H1 (cell line): Measurements from ENCODE around the gene GALR2. TPM values are rescaled to one million over a fixed set of nuclear protein-coding genes. Genes with fewer than 3 reads are reported as not detected.

Experiments used
- ASH2L ChIP-seq: fragments of 200-600, 300-600 bp; sonication (generic); IDR thresholded peaks from one replicate; pipeline ENCODE4 v1.7.1; 2017; ENCODE audit warnings: low read length
- CBX8 ChIP-seq: fragments of 300-800, 300-1000 bp; sonication (generic); IDR thresholded peaks from 2 replicates; pipeline ENCODE4 v1.7.1; 2016; ENCODE audit warnings: low read depth, low read length, borderline replicate concordance
- EZH2 ChIP-seq: fragments of 200-600 bp; sonication (generic); IDR thresholded peaks from 2 replicates; pipeline ENCODE4 v1.7.1; 2012; ENCODE audit warnings: low read depth, mild to moderate bottlenecking, moderate library complexity, low read length, inconsistent platforms; ENCODE audit not compliant: severe bottlenecking
- POLR2A ChIP-seq, 2 experiments: IDR thresholded peaks; 1 replicate in 1 of 2; 2 replicates in 1 of 2; pipeline ENCODE4 v1.6.1; 2011; ENCODE audit warnings: low read depth in 2 of 2, low read length in 2 of 2, mild to moderate bottlenecking in 2 of 2; ENCODE audit errors: control extremely low read depth in 1 of 2
- RBBP5 ChIP-seq: IDR thresholded peaks from 2 replicates; pipeline ENCODE4 v1.7.1; 2012; ENCODE audit warnings: low read depth, mild to moderate bottlenecking, inconsistent platforms, low read length, moderate library complexity, borderline replicate concordance
- SIN3A ChIP-seq, 2 experiments: IDR thresholded peaks in 1 of 2; conservative IDR thresholded peaks in 1 of 2; 2 replicates each; pipeline ENCODE4 v1.6.1; 2011 to 2012; ENCODE audit warnings: low read length in 2 of 2, improper control_type of control experiment in 1 of 2, low read depth in 1 of 2, mild to moderate bottlenecking in 1 of 2
- SUZ12 ChIP-seq: fragments of 200-600 bp; sonication (generic); IDR thresholded peaks from 2 replicates; pipeline ENCODE4 v1.6.1; 2012; ENCODE audit warnings: mild to moderate bottlenecking, inconsistent platforms, low read length, moderate library complexity, mixed read lengths
- TEAD4 ChIP-seq: IDR thresholded peaks from 2 replicates; pipeline ENCODE4 v1.6.1; 2012; ENCODE audit warnings: low read depth, low read length, inconsistent platforms, mixed read lengths
- polyA plus RNA-seq, 7 experiments: library from polyadenylated mRNA; depleted of rRNA in 3 of 7; stranded (reverse) in 5 of 7; unstranded in 2 of 7; fragments of >200 nt in 5 of 7; fragments of 200-250 nt in 2 of 7; gene quantifications; 1 replicate in 5 of 7; 2 replicates in 1 of 7; 4 replicates in 1 of 7; pipeline versions ENCODE4 v1.2.1 to v1.2.3, GENCODE V29; 2011 to 2013; ENCODE audit warnings: missing spikeins in 2 of 7, mixed read lengths in 2 of 7
- total RNA-seq: library from RNA; stranded (reverse); fragmentation: NEBNext Ultra II Directional; extraction: Animal tissue kit (Norgen Biotek cat#: 25700); gene quantifications from 2 replicates; pipeline ENCODE4 v1.2.1, GENCODE V29; 2021
- TF ChIP-seq, protein P1 (sequence below): IDR thresholded peaks from 2 replicates; pipeline ENCODE4 v1.6.1; 2012; ENCODE audit warnings: inconsistent platforms
- TF ChIP-seq, protein P2 (sequence below): IDR thresholded peaks from 2 replicates; pipeline ENCODE4 v1.6.1; 2012; ENCODE audit warnings: inconsistent platforms
- TF ChIP-seq, protein P3 (sequence below), 3 experiments: IDR thresholded peaks; 1 replicate in 2 of 3; 2 replicates in 1 of 3; pipeline versions ENCODE4 v1.5.1 to v1.6.1; 2011; ENCODE audit warnings: low read length in 3 of 3, mild to moderate bottlenecking in 3 of 3, inconsistent platforms in 2 of 3, low read depth in 1 of 3, moderate library complexity in 1 of 3; ENCODE audit not compliant: insufficient read depth in 1 of 3; ENCODE audit errors: control extremely low read depth in 1 of 3
- TF ChIP-seq, protein P4 (sequence below): IDR thresholded peaks from 2 replicates; pipeline ENCODE4 v1.6.1; 2012; ENCODE audit warnings: low read length, inconsistent platforms

The GALR2 gene
- total and polyA plus RNA-seq, 2 of the 8 experiments (the other 6 are each of a cell fraction or from before 2014, with no cell fraction given): 0.86 to 2.2 TPM

DNA sequence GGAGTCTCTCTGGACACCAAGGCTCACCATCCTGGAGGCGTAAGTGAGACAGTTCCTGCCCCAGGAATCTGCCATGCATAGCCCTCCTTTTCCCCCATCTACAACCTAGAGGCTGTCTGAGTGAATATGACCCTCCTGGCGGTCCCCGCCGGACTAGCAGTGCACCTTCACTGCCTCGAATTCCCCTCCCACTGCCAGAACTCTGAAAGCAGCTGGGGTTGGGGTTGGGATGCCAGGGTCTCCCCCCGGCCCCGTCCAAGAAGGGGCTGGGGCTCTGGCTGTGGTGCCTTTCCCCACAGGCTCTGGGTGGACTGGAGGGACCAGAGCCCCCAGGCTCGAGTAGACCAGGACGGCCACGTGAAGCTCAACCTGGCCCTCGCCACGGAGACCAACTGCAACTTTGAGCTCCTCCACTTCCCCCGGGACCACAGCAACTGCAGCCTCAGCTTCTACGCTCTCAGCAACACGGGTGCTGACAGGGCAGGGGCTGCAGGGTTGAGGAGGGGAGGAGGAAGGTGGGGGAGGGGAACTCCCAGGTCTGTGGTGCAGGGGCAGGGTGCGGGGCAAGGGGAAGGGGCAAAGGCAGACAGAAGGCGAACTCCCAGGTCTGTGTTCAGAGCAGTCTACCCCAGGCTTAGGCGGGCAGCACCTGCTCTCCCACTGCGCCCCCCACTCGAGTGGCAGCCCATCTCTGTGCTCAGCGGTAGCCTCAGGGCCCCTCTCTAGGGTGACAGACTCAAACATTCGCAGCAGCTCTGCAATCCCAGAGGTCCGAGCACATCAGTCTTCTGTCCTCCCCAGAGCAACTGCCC is 5.6 kb downstream of the GALR2 start (continued):
- TF ChIP-seq ASH2L: no peak
- TF ChIP-seq CBX8: no peak
- TF ChIP-seq, protein P1, sequence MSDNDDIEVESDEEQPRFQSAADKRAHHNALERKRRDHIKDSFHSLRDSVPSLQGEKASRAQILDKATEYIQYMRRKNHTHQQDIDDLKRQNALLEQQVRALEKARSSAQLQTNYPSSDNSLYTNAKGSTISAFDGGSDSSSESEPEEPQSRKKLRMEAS: 0 out of 2 replicates have a peak, but pooled peaks have one; percentile 9
- TF ChIP-seq TEAD4: no peak
- peak; percentile 43 to 54 for TF ChIP-seq POLR2A (IDR thresholded peaks at IDR 0.05; ENCODE audit: control extremely low read depth in 1 of 2, low read depth in 2 of 2, low read length in 2 of 2)
- TF ChIP-seq, protein P2, sequence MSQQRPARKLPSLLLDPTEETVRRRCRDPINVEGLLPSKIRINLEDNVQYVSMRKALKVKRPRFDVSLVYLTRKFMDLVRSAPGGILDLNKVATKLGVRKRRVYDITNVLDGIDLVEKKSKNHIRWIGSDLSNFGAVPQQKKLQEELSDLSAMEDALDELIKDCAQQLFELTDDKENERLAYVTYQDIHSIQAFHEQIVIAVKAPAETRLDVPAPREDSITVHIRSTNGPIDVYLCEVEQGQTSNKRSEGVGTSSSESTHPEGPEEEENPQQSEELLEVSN: no peak
- no peak for TF ChIP-seq SIN3A (conservative IDR thresholded peaks at IDR 0.05 in 1 of 2, IDR thresholded peaks at IDR 0.05 in 1 of 2; ENCODE audit: low read depth in 1 of 2, low read length in 2 of 2)
- TF ChIP-seq EZH2: peak; percentile 38
- TF ChIP-seq, protein P3, sequence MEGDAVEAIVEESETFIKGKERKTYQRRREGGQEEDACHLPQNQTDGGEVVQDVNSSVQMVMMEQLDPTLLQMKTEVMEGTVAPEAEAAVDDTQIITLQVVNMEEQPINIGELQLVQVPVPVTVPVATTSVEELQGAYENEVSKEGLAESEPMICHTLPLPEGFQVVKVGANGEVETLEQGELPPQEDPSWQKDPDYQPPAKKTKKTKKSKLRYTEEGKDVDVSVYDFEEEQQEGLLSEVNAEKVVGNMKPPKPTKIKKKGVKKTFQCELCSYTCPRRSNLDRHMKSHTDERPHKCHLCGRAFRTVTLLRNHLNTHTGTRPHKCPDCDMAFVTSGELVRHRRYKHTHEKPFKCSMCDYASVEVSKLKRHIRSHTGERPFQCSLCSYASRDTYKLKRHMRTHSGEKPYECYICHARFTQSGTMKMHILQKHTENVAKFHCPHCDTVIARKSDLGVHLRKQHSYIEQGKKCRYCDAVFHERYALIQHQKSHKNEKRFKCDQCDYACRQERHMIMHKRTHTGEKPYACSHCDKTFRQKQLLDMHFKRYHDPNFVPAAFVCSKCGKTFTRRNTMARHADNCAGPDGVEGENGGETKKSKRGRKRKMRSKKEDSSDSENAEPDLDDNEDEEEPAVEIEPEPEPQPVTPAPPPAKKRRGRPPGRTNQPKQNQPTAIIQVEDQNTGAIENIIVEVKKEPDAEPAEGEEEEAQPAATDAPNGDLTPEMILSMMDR (IDR thresholded peaks at IDR 0.05; ENCODE audit: control extremely low read depth in 1 of 3, insufficient read depth in 1 of 3, low read depth in 1 of 3, low read length in 3 of 3): peak in 2 of 3 experiments; percentile 9 to 34; a peak in 2 of 4 replicates
- no peak for TF ChIP-seq SUZ12
- TF ChIP-seq, protein P4, sequence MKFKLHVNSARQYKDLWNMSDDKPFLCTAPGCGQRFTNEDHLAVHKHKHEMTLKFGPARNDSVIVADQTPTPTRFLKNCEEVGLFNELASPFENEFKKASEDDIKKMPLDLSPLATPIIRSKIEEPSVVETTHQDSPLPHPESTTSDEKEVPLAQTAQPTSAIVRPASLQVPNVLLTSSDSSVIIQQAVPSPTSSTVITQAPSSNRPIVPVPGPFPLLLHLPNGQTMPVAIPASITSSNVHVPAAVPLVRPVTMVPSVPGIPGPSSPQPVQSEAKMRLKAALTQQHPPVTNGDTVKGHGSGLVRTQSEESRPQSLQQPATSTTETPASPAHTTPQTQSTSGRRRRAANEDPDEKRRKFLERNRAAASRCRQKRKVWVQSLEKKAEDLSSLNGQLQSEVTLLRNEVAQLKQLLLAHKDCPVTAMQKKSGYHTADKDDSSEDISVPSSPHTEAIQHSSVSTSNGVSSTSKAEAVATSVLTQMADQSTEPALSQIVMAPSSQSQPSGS: peak; percentile 69; the same call in 1 of the 2 replicates
- TF ChIP-seq RBBP5: no peak
- TF ChIP-seq, all 59 proteins: peak for 6
